ENCODE results near the gene ORC1.

The ORC1 gene

DNA sequence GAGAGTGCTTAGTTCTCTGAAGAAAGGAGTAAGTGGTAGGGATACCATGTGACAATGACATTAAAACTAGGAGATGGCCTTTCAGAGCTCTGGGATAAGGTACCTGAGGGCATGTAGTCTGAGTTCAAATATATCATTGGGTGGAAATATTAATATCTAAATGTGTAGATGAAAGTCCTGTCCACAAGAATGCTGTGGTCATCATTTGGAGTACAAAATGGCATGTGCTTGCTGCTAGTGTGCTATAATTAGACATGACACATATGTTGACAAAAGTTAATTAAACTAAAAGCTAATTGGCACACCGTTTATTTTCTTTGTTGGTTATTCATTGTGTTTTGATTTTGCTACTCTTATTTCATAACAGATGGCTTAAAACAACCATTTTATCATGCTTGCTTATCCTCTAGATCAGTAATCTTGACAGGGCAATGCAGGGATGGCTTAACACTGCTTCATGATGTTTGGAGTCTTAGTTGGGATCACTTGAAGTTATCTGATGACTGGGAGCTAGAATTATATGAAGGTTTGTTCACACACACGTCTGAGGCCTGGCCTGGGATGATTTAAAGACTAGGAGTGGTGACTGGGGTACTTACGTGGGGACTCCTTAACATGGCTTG, 69.2 kb downstream of the ORC1 start:
- no peak for DNase-seq (ENCODE audit: low read depth)
- no peak overlapping the region for H3K4me3 ChIP-seq (ENCODE audit: low read depth, low read length)
- no peak for TF ChIP-seq CTCF (IDR thresholded peaks at IDR 0.05; ENCODE audit: low read depth, low read length, missing control alignments)

- no peak overlapping the region for H3K4me3 ChIP-seq (ENCODE audit: low read depth, low read length)
- DNase-seq (ENCODE audit: low read depth), result no peak
- no peak for TF ChIP-seq CTCF (IDR thresholded peaks at IDR 0.05; ENCODE audit: low read depth, low read length, missing control alignments)
These were observed 71.8 kb downstream of the ORC1 start for GRCh38 chr1:52332411-52332810.

GRCh38 chr1:52328615-52329014, 75.6 kb downstream of the ORC1 start:
- no peak overlapping the region for H3K4me3 ChIP-seq (ENCODE audit: low read depth, low read length)
- TF ChIP-seq CTCF (IDR thresholded peaks at IDR 0.05; ENCODE audit: low read depth, low read length, missing control alignments), result no peak
- DNase-seq (ENCODE audit: low read depth), result no peak

- DNase-seq (ENCODE audit: low read depth), result no peak
- H3K4me3 ChIP-seq (ENCODE audit: low read depth, low read length), result no peak overlapping the region
- no peak for TF ChIP-seq CTCF (IDR thresholded peaks at IDR 0.05; ENCODE audit: low read depth, low read length, missing control alignments)
These were observed 78.4 kb downstream of the ORC1 start for GRCh38 chr1:52325786-52326185.

DNA sequence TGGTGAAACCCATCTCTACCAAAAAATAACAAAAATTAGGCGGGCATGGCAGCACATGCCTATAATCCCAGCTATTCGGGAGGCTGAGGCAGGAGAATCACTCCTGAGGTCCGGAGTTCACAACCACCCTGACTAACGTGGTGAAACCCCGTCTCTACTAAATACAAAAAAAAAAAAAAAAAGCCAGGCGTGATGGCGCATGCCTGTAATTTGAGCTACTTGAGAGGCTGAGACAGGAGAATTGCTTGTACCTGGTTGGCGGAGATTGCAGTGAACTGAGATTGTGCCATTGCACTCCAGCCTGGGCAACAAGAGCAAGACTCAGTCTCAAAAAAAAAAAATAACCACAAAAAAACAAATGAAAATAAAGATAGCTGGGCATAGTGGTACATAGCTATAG, 80.5 kb downstream of the ORC1 start:
- DNase-seq (ENCODE audit: low read depth), result no peak
- no peak overlapping the region for H3K4me3 ChIP-seq (ENCODE audit: low read depth, low read length)
- TF ChIP-seq CTCF (IDR thresholded peaks at IDR 0.05; ENCODE audit: low read depth, low read length, missing control alignments), result no peak
